HL-60 (cell line): ENCODE measurements around the gene MAP3K8.

ENCODE experiments used
- DNase-seq, 2 experiments: peaks; one replicate each; pipeline ENCODE4 v3.0.0-alpha.2; 2010 to 2020; ENCODE audit warnings: low read depth in 1 of 2, low spot score in 1 of 2
- H3K27ac ChIP-seq: fragments of 250-450 bp; sonication (Bioruptor Pico); replicated peaks from 2 replicates; pipeline ENCODE4 v1.5.1; 2020; ENCODE audit warnings: mild to moderate bottlenecking, moderate library complexity
- H3K27me3 ChIP-seq: fragments of 250-450 bp; sonication (Bioruptor Pico); 2 replicates; pipeline ENCODE4 v1.5.1; 2021; ENCODE audit warnings: mild to moderate bottlenecking, moderate library complexity; ENCODE audit not compliant: insufficient read depth, poor library complexity, severe bottlenecking
- H3K4me3 ChIP-seq: replicated peaks from 2 replicates; pipeline ENCODE4 v1.5.1; 2011; ENCODE audit warnings: mild to moderate bottlenecking, control low read depth, low read length; ENCODE audit not compliant: insufficient read depth
- CTCF ChIP-seq: IDR thresholded peaks from one replicate; pipeline ENCODE4 v1.5.1; 2011; ENCODE audit warnings: low read length, control low read depth, inconsistent platforms; ENCODE audit not compliant: insufficient read depth
- GABPA ChIP-seq: IDR thresholded peaks from 2 replicates; pipeline ENCODE4 v1.6.1; 2012; ENCODE audit warnings: low read depth
- POLR2AphosphoS5 ChIP-seq: IDR thresholded peaks from 2 replicates; pipeline ENCODE4 v1.6.1; 2012; ENCODE audit warnings: low read depth
- REST ChIP-seq: IDR thresholded peaks from 2 replicates; pipeline ENCODE4 v1.6.1; 2012; ENCODE audit warnings: low read depth; ENCODE audit not compliant: insufficient replicate concordance
- SPI1 ChIP-seq: IDR thresholded peaks from 2 replicates; pipeline ENCODE4 v1.6.1; 2012; ENCODE audit warnings: low read depth, mild to moderate bottlenecking, borderline replicate concordance

MAP3K8 gene

DNA sequence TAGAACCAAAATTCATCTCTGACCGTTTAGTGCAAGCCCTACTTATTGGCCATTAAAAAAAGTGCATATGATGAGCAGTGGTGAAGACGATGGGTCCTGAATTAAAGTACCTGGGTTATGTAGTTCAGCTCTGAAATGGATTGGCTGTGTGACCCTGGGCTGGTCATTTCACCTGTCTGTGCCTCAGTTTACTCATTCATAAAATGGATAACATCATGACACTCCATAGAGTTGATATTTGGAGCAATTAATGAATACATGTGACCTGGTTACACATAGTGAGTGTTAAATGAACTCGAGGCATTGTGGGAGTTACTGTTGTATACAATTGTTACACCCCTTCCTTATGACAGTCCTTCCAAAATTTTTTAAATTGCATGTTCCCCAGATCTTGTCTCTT lies 9.1 kb downstream of the MAP3K8 start:
- Histone ChIP-seq H3K27ac (no peak overlapping the region), H3K4me3 (no peak overlapping the region), H3K27me3 (no peaks in the 10 kb centered on the region)
- no peak for DNase-seq
- TF ChIP-seq REST, result no peak
- TF ChIP-seq CTCF, result no peak
- no peak for TF ChIP-seq POLR2AphosphoS5

DNA sequence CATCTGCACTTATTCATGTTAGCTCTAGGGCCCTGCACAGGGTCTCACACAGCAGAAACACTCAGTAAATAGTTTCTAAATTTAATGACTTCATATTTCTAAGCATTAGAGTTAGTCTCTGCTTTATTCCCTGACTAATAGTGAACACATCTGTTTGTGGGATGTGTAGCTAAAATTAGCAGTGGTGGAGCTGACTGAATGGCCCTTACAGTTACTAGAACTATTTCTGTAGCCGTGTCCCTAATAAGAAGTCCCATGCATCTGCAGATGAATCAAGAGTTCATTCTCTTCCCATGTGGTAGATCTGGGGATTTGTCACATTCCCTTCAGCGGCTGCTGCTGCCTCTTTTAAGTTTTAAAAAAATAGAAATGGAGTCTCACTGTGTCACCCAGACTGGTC lies 11.7 kb downstream of the MAP3K8 start:
- no peak for DNase-seq
- Histone ChIP-seq H3K27me3 (no peaks in the 10 kb centered on the region), H3K4me3 (no peak overlapping the region), H3K27ac (no peak overlapping the region; the same call in 1 of the 2 replicates)
- TF ChIP-seq GABPA (no peak), CTCF (no peak), REST (no peak), POLR2AphosphoS5 (no peak), SPI1 (no peak)

GRCh38 chr10:30447125-30447799 lies 13.3 kb downstream of the MAP3K8 start:
- Histone ChIP-seq H3K27ac (no peak overlapping the region), H3K27me3 (no peaks in the 10 kb centered on the region), H3K4me3 (no peak overlapping the region)
- DNase-seq, result no peak
- TF ChIP-seq GABPA (no peak), REST (no peak), CTCF (no peak), POLR2AphosphoS5 (no peak), SPI1 (no peak)
